HEK293 (cell line): Measurements from ENCODE around the gene FGL2.

ENCODE experiments used
- CTCF ChIA-PET: fragments of 350-600 bp; formaldehyde crosslinking; extraction: SDS; loops from one replicate; lab custom pipeline; 2021; ENCODE audit warnings: antibody characterized with exemption; lab: Yijun Ruan, JAX
- POLR2A ChIA-PET: fragments of 300-600 bp; formaldehyde crosslinking; extraction: SDS; loops from one replicate; lab custom pipeline; 2020; ENCODE audit warnings: antibody characterized with exemption, inconsistent platforms; lab: Yijun Ruan, JAX
- H3K27ac ChIP-seq: fragments of 200-500 bp; sonication (Bioruptor generic); 2 replicates; pipeline ENCODE4 v1.5.1; 2014; ENCODE audit warnings: low read depth, low read length, control low read depth, inconsistent platforms; ENCODE audit errors: extremely low read depth
- H3K36me3 ChIP-seq, 2 experiments: fragments of 200-500 bp in 1 of 2; sonication (Bioruptor generic) in 1 of 2; 1 replicate in 1 of 2; 2 replicates in 1 of 2; pipeline ENCODE4 v1.5.1; 2014 to 2017; ENCODE audit warnings: inconsistent platforms in 2 of 2, low read length in 2 of 2; ENCODE audit not compliant: control insufficient read depth in 2 of 2, insufficient read depth in 1 of 2
- H3K4me1 ChIP-seq: fragments of 200-500 bp; sonication (Bioruptor generic); 2 replicates; pipeline ENCODE4 v1.5.1; 2014; ENCODE audit warnings: mild to moderate bottlenecking, low read length, inconsistent platforms; ENCODE audit not compliant: control insufficient read depth, insufficient read depth
- H3K4me3 ChIP-seq: 2 replicates; pipeline ENCODE4 v1.5.1; 2011; ENCODE audit warnings: low read depth, mild to moderate bottlenecking, control low read depth, low read length, moderate library complexity
- H3K9me3 ChIP-seq: fragments of 200-500 bp; sonication (Bioruptor generic); 2 replicates; pipeline ENCODE4 v1.5.1; 2014; ENCODE audit warnings: low read depth, low read length, inconsistent platforms; ENCODE audit not compliant: control insufficient read depth, insufficient read depth
- EGR2 ChIP-seq: fragments of 450-650 bp; formaldehyde crosslinking; IDR thresholded peaks from 2 replicates; pipeline ENCODE4 v1.5.1; 2016; ENCODE audit warnings: low read depth, missing biosample characterization, missing genetic modification characterization
- KLF16 ChIP-seq: fragments of 450-650 bp; formaldehyde crosslinking; IDR thresholded peaks from 2 replicates; pipeline ENCODE4 v1.5.1; 2017; ENCODE audit warnings: missing biosample characterization, missing genetic modification characterization
- KLF9 ChIP-seq: fragments of 450-650 bp; formaldehyde crosslinking; IDR thresholded peaks from 2 replicates; pipeline ENCODE4 v1.5.1; 2016; ENCODE audit warnings: missing biosample characterization, missing genetic modification characterization, low read depth
- MZF1 ChIP-seq: fragments of 450-650 bp; formaldehyde crosslinking; IDR thresholded peaks from 2 replicates; pipeline ENCODE4 v1.5.1; 2017; ENCODE audit warnings: missing biosample characterization, missing genetic modification characterization, borderline replicate concordance
- REPIN1 ChIP-seq: fragments of 450-650 bp; formaldehyde crosslinking; IDR thresholded peaks from 2 replicates; pipeline ENCODE4 v1.5.1; 2017; ENCODE audit warnings: missing biosample characterization, missing genetic modification characterization, low read depth
- SP2 ChIP-seq: fragments of 450-650 bp; formaldehyde crosslinking; IDR thresholded peaks from 2 replicates; pipeline ENCODE4 v1.5.1; 2016; ENCODE audit warnings: missing biosample characterization, missing genetic modification characterization
- TSHZ1 ChIP-seq: fragments of 450-650 bp; formaldehyde crosslinking; IDR thresholded peaks from 2 replicates; pipeline ENCODE4 v1.5.1; 2016; ENCODE audit warnings: missing biosample characterization, missing genetic modification characterization, borderline replicate concordance
- ZBTB17 ChIP-seq: fragments of 450-650 bp; formaldehyde crosslinking; IDR thresholded peaks from 2 replicates; pipeline ENCODE4 v1.5.1; 2016; ENCODE audit warnings: missing biosample characterization, missing genetic modification characterization
- ZBTB48 ChIP-seq: fragments of 450-650 bp; formaldehyde crosslinking; IDR thresholded peaks from 2 replicates; pipeline ENCODE4 v1.5.1; 2016; ENCODE audit warnings: missing biosample characterization, missing genetic modification characterization
- ZBTB6 ChIP-seq: fragments of 450-650 bp; formaldehyde crosslinking; IDR thresholded peaks from 2 replicates; pipeline ENCODE4 v1.5.1; 2017; ENCODE audit warnings: missing biosample characterization, missing genetic modification characterization
- ZBTB7A ChIP-seq: fragments of 450-650 bp; formaldehyde crosslinking; IDR thresholded peaks from 2 replicates; pipeline ENCODE4 v1.5.1; 2016; ENCODE audit warnings: low read depth, missing biosample characterization, missing genetic modification characterization
- ZNF174 ChIP-seq: fragments of 450-650 bp; formaldehyde crosslinking; IDR thresholded peaks from 2 replicates; pipeline ENCODE4 v1.5.0; 2017; ENCODE audit warnings: missing biosample characterization, mild to moderate bottlenecking, missing genetic modification characterization
- ZNF211 ChIP-seq: fragments of 450-650 bp; formaldehyde crosslinking; IDR thresholded peaks from 2 replicates; pipeline ENCODE4 v1.5.1; 2016; ENCODE audit warnings: low read depth, missing biosample characterization, missing genetic modification characterization
- ZNF266 ChIP-seq: fragments of 450-650 bp; formaldehyde crosslinking; IDR thresholded peaks from 2 replicates; pipeline ENCODE4 v1.5.1; 2016; ENCODE audit warnings: missing biosample characterization, missing genetic modification characterization, low read depth
- ZNF423 ChIP-seq: fragments of 450-650 bp; formaldehyde crosslinking; IDR thresholded peaks from 2 replicates; pipeline ENCODE4 v1.5.1; 2016; ENCODE audit warnings: missing biosample characterization, missing genetic modification characterization
- ZNF514 ChIP-seq: fragments of 450-650 bp; formaldehyde crosslinking; IDR thresholded peaks from 2 replicates; pipeline ENCODE4 v1.5.1; 2016; ENCODE audit warnings: missing biosample characterization, missing genetic modification characterization
- ZNF549 ChIP-seq: fragments of 450-650 bp; IDR thresholded peaks from 2 replicates; pipeline ENCODE4 v1.5.1; 2018; ENCODE audit warnings: missing biosample characterization, missing genetic modification characterization, mild to moderate bottlenecking, inconsistent platforms, moderate library complexity
- ZNF571 ChIP-seq: fragments of 450-650 bp; formaldehyde crosslinking; IDR thresholded peaks from 2 replicates; pipeline ENCODE4 v1.5.0; 2017; ENCODE audit warnings: missing biosample characterization, missing genetic modification characterization
- ZNF629 ChIP-seq: fragments of 450-650 bp; formaldehyde crosslinking; IDR thresholded peaks from 2 replicates; pipeline ENCODE4 v1.5.1; 2017; ENCODE audit warnings: missing biosample characterization, missing genetic modification characterization
- ZNF645 ChIP-seq: fragments of 450-650 bp; formaldehyde crosslinking; IDR thresholded peaks from 2 replicates; pipeline ENCODE4; 2016; ENCODE audit warnings: missing biosample characterization, missing genetic modification characterization
- ZNF704 ChIP-seq: fragments of 450-650 bp; formaldehyde crosslinking; IDR thresholded peaks from 2 replicates; pipeline ENCODE4 v1.5.1; 2016; ENCODE audit warnings: missing biosample characterization, missing genetic modification characterization

Gene FGL2

GRCh38 chr7:77244222-77244934, 44.8 kb upstream of the FGL2 start (continued):
- TF ChIP-seq TSHZ1 (tag by site-specific recombination) (no peak), ZNF266 (tag by site-specific recombination) (no peak), ZNF211 (no peak)

- no peak overlapping the region for H3K4me3 ChIP-seq
- H3K9me3 ChIP-seq = no peaks in the 10 kb centered on the region
- POLR2A ChIA-PET = no interaction called here
- H3K4me1 ChIP-seq = no peaks in the 10 kb centered on the region
- CTCF ChIA-PET = no interaction called here
- TF ChIP-seq ZBTB17 = no peak
- TF ChIP-seq SP2 (tag by site-specific recombination) = no peak
- no peak for TF ChIP-seq EGR2 (tag by site-specific recombination)
- no peak for TF ChIP-seq ZBTB7A (tag by site-specific recombination)
- no peak for TF ChIP-seq ZBTB6 (tag by site-specific recombination)
- H3K36me3 ChIP-seq = no peaks in the 10 kb centered on the region
- no peak overlapping the region for H3K27ac ChIP-seq
These were observed 42.9 kb upstream of the FGL2 start for GRCh38 chr7:77242554-77242953.

GRCh38 chr7:77242068-77242467, 42.4 kb upstream of the FGL2 start:
- TF ChIP-seq ZNF571 (tag by site-specific recombination) (no peak), ZNF514 (tag by site-specific recombination) (no peak), ZNF423 (tag by site-specific recombination) (no peak), ZNF629 (no peak), KLF16 (tag by site-specific recombination) (no peak), REPIN1 (tag by site-specific recombination) (no peak), KLF9 (tag by site-specific recombination) (no peak), MZF1 (tag by site-specific recombination) (no peak), ZNF549 (tag by site-specific recombination) (no peak), ZNF704 (no peak), ZNF174 (tag by site-specific recombination) (no peak), ZBTB48 (no peak), ZNF645 (tag by site-specific recombination) (no peak)
- TF ChIP-seq, all 188 proteins: peak for 0
- no peak overlapping the region for H3K27ac ChIP-seq
- no peaks in the 10 kb centered on the region for H3K36me3 ChIP-seq
- CTCF ChIA-PET = interaction anchor here (0.6 kb wide), 2 partner anchors 584 to 936 kb away, joined by 3 to 4 read pairs; no protein-coding TSS in a partner anchor
- no peaks in the 10 kb centered on the region for H3K4me1 ChIP-seq
- no peak overlapping the region for H3K4me3 ChIP-seq
- POLR2A ChIA-PET = no interaction called here
- H3K9me3 ChIP-seq = no peaks in the 10 kb centered on the region
